GM20000 (cell line): ENCODE data around the gene BHMT2.

Experiments used
- DNase-seq: peaks from one replicate; pipeline ENCODE4 v3.0.0; 2012; ENCODE audit warnings: low spot score
- CTCF ChIP-seq: IDR thresholded peaks from 2 replicates; pipeline ENCODE4 v1.5.1; 2012; ENCODE audit warnings: mild to moderate bottlenecking, control low read depth; ENCODE audit errors: extremely low read depth, missing control alignments

The BHMT2 gene

GRCh38 chr5:79112703-79113058 is 43.1 kb downstream of the BHMT2 start:
- TF ChIP-seq CTCF: no peak

GRCh38 chr5:79119486-79119885 is 49.9 kb downstream of the BHMT2 start:
- no peak for TF ChIP-seq CTCF
- no peak for DNase-seq

More at GRCh38 chr5:79112703-79113058, 43.1 kb downstream of the BHMT2 start:
- no peak for DNase-seq

GRCh38 chr5:79120221-79120620 is 50.7 kb downstream of the BHMT2 start:
- TF ChIP-seq CTCF: no peak
- DNase-seq: no peak

- no peak for DNase-seq
Measured at GRCh38 chr5:79122973-79123372, 53.4 kb downstream of the BHMT2 start.

GRCh38 chr5:79124607-79125006 is 55.0 kb downstream of the BHMT2 start:
- DNase-seq: no peak
- no peak for TF ChIP-seq CTCF

More at GRCh38 chr5:79122973-79123372, 53.4 kb downstream of the BHMT2 start:
- TF ChIP-seq CTCF: no peak

GRCh38 chr5:79130781-79131180 is 61.2 kb downstream of the BHMT2 start:
- no peak for DNase-seq
- TF ChIP-seq CTCF: no peak

- peak; percentile 18 for TF ChIP-seq CTCF
- DNase-seq: peak; percentile 32
Measured at GRCh38 chr5:79133121-79133656, 63.6 kb downstream of the BHMT2 start.
